Stimulated activated CD8-positive, alpha-beta memory T cell treated with anti-CD3 and anti-CD28 coated beads, Interleukin-15, amount 100 ng/mL, for 24 hours (primary cell): Measurements from ENCODE around the gene MKI67.
A peak's percentile ranks its signal among the peaks of the same experiment; 100 is the strongest.

Source experiments
- DNase-seq: peaks from one replicate; pipeline ENCODE4 v3.0.0-alpha.2; 2020; ENCODE audit warnings: low read depth

Gene MKI67

DNA sequence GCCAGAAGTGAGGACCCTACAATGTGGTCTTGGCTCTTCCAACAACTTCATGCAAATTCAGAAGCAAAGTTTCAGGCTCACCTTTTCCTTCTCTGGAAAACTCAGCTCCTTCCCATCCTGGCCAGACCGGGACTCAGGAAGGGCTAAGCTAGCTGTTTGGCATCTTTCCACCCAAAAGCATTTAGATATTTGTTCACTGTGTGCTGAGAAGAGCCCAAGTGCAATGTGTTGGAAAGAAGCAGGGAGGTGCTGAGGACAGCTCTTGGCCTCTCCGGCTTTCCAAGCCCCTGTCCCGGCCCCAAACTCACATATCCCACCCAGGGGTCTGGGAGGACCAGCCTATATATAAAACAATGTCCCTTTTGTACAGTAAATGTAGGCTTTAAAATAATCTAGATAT, 44.5 kb downstream of the MKI67 start:
- no peak for DNase-seq

- no peak for DNase-seq
These were observed 45.0 kb downstream of the MKI67 start for GRCh38 chr10:128081222-128081621.

GRCh38 chr10:128080641-128081040, 45.6 kb downstream of the MKI67 start:
- no peak for DNase-seq

- no peak for DNase-seq
These were observed 46.0 kb downstream of the MKI67 start for GRCh38 chr10:128080231-128080630.

GRCh38 chr10:128078136-128078969, 47.9 kb downstream of the MKI67 start:
- no peak for DNase-seq

DNA sequence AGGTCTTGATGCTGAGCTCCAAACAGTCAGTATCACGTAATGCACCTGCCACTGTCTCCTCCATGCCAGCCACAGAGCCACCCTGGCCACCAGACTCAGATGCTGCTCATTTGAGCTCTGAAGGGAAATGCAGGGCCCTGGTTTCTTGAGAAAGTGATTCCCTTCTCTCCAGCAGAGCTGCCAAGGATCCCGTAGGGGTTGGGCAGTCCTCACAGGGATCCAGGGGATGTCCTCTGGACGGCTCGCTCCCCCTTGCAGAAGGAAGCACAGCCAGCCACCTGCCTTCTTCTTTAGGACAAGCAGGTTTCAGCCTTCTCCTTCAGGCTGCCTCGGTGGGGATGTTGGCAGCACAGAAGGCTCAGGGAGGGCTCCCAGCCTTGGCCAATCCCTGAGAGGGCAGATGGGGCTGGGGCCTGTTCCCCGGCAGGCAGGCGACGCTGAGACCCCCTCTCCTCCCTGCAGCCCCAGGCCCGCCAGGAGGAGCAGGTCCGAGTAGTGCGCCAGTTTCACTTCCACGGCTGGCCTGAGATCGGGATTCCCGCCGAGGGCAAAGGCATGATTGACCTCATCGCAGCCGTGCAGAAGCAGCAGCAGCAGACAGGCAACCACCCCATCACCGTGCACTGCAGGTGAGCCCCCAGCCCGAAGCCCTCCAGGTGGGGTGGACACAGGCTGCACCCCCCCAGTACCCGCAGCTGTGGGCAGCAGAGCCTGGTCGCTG, 48.9 kb downstream of the MKI67 start:
- no peak for DNase-seq

GRCh38 chr10:128074589-128074988, 51.6 kb downstream of the MKI67 start:
- no peak for DNase-seq

GRCh38 chr10:128073890-128074289, 52.3 kb downstream of the MKI67 start:
- no peak for DNase-seq

DNA sequence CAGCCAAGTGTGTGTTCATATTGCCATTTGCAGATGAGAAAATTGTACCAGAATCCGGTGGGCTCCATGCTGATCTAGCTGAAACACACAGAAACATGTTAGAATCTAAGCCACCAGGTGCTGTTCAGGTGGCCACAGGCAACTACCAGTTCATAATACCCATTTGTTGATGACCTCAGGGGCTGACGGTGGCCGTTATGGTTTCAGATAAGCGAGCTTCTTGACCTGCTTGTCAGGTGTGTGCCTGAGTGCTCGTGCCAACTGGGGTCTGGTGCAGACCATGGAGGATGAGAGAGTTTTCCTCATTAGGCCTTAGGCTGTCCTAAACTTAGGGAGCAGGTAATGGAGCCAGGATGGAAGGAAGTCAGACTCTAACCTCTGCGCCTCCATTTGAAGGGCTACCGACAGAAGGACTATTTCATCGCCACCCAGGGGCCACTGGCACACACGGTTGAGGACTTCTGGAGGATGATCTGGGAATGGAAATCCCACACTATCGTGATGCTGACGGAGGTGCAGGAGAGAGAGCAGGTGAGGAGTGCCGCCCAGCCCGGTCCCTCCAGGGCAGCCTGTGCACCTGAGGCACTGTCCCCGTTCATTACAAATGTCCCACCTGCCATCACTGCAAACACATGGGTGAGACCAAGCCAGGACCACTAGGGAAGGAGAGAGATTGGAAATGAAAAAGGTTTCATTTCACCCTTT, 53.1 kb downstream of the MKI67 start:
- DNase-seq: no peak

- no peak for DNase-seq
These were observed 54.2 kb downstream of the MKI67 start for GRCh38 chr10:128072046-128072445.

- DNase-seq: no peak
These were observed 54.8 kb downstream of the MKI67 start for GRCh38 chr10:128071417-128071782.

- no peak for DNase-seq
These were observed 55.4 kb downstream of the MKI67 start for GRCh38 chr10:128070721-128071416.

GRCh38 chr10:128070161-128070560, 56.1 kb downstream of the MKI67 start:
- no peak for DNase-seq

GRCh38 chr10:128069351-128070051, 56.7 kb downstream of the MKI67 start:
- peak; percentile 57 for DNase-seq

DNA sequence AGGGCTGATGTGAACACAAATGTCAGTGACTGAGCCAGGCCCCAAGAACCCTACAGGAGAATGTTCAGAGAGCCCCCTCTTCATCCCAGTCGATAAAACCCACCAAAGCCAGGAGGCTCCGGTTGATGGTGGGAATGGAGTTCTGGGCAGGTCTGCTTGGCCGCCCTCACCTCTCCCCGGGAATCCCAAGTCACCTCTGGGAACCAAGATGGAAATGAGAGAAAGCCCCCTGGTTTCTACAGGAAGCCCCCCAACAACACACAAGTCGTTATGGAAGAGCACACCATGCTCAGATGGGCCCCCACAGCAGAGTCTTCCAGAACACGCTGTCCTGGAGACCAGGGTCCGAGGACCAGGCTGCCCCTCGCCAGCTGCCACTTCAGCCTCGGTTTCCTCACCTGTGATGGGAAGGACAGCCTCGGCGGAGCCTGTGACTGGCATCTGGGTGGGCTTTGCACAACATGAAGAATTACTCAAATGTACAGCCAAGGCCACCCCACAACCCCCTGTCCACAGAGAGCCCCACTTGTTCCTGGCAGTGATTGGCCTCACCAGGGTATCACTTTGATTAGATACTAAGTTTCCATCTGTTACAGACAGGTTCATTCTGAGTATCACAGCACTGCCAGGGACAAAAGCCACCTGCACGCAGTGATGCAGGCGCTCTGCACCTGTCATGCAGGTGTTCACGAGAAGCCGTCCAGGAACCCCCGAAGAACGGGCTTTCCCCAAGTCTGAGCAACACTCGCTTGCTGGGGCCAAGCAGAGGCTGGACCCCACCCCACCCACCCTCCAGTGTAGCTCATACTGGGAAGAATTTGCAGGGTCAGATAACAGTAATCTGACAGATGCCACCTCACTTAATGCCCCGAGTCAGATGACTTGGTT, 57.6 kb downstream of the MKI67 start:
- DNase-seq: no peak

DNA sequence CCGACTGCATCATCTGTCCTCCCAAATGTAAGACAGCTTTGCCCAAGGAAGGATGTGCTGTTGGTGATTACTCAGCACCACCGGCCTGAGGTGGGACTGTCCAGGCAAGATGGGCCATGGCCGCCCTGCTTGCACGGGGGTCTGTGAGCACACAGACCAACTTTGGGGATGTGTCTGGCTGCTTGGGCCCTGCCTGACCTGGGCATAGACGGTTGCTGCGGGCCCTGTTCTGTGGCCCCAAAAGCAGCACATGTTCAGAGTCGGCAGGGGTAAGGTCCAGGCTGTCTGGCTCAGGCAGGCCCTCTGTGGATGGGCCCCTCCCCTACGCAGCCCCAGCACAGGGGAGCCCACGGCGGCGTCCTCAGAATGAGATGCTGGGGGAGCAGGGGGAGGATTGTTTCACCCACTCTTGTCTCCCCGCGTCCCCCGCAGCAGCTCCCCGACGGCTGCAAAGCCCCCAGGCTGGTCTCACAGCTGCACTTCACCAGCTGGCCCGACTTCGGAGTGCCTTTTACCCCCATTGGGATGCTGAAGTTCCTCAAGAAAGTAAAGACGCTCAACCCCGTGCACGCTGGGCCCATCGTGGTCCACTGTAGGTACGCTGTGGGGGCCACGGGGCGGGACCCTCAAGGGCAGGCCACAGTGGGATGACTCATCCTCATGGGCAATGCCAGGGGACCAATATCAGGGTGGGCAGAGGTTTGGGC, 58.4 kb downstream of the MKI67 start:
- no peak for DNase-seq

DNA sequence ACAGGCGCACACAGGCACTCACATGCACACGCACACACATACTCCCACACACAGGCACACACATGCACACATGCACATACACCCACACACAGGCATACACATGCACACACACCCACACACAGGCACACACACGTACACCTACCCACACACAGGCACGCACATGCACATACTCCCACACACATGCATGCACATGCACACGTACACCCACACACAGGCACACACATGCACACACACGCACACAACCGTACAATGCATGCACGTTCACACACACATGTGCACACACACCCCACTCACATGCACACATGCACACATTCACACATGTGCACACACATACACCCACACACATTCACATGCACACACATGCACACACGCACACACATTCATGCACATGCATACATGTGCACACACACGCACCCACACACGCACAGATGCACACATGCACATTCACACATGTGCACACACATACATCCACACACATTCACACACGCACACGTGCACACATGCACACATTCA, 59.3 kb downstream of the MKI67 start:
- DNase-seq: no peak

GRCh38 chr10:128065881-128066534, 60.2 kb downstream of the MKI67 start:
- DNase-seq: no peak

- no peak for DNase-seq
These were observed 61.1 kb downstream of the MKI67 start for GRCh38 chr10:128064970-128065580.
